HG02759 (cell line): ENCODE results near the gene KIRREL1.

Experiments used
- ATAC-seq: cut with Tn5 transposase; IDR thresholded peaks from one replicate; pipeline ENCODE4 v1.9.1; 2021; ENCODE audit warnings: mild to moderate bottlenecking, moderate library complexity; ENCODE audit not compliant: unreplicated experiment

KIRREL1 gene

DNA sequence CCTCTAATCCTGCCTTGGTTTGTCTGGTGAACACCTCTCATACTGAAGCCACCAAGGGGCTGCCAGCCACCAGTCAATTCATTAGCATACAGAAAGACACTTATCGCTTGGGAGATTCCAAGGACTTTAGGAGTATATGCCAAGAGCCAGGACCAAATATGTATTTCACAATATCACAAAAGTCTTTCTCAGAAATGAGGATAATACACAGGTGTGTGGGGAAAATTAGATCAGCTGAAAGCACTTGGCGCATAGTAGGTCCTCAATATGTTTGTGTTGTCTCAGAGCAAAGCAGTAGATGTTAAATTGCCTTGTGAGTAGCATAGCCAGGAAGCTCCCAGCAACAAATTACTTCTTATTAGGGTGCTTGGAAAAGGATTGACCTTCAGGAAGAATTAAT is 34.1 kb downstream of the KIRREL1 start:
- ATAC-seq: no peak

DNA sequence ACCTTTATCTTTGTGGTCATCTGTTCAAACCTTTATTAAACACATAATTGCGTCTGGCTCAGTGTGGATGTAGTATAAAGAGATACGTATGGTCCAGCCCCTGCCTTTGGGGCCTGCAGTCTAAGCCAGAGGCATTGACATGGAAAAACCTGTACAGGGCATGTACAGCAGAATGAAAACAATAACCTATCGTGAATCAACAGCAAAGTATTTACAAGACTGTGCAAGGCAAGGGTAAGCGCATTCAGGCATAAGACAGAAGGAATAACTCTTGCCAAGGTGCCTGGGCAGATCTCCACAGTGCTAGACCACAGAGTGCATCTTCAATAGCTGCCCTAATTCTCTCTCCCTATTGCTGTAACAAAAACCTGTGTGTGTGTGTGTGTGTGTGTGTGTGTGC is 35.5 kb downstream of the KIRREL1 start:
- ATAC-seq: no peak

GRCh38 chr1:158035014-158035413 is 41.6 kb downstream of the KIRREL1 start:
- no peak for ATAC-seq

- ATAC-seq: no peak
These were observed 42.6 kb downstream of the KIRREL1 start for GRCh38 chr1:158035976-158036583.

- no peak for ATAC-seq
These were observed 43.8 kb downstream of the KIRREL1 start for GRCh38 chr1:158037008-158037865.

- ATAC-seq: no peak
These were observed 44.5 kb downstream of the KIRREL1 start for GRCh38 chr1:158037866-158038359.

DNA sequence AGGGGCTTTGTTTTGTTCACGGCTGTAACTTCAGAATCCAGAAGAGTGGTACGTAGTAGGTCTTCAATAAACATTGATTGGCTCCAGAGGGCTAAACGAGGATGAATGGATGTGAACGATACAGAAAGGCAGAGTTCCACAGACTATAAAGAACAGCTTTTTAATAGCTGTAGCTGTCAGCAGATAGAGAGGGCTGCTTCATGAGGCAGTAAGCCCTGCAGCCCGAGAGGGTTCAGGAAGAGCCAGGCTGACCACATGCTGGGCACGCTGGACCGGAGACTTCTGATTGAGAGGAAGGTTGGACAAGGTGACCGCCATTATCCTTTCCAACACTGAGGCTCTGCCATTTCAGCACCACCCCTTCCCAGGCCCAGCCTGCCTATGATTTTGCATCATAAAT is 45.3 kb downstream of the KIRREL1 start:
- ATAC-seq: no peak

- no peak for ATAC-seq
These were observed 45.9 kb downstream of the KIRREL1 start for GRCh38 chr1:158039380-158039779.

- no peak for ATAC-seq
These were observed 46.9 kb downstream of the KIRREL1 start for GRCh38 chr1:158040323-158040722.

DNA sequence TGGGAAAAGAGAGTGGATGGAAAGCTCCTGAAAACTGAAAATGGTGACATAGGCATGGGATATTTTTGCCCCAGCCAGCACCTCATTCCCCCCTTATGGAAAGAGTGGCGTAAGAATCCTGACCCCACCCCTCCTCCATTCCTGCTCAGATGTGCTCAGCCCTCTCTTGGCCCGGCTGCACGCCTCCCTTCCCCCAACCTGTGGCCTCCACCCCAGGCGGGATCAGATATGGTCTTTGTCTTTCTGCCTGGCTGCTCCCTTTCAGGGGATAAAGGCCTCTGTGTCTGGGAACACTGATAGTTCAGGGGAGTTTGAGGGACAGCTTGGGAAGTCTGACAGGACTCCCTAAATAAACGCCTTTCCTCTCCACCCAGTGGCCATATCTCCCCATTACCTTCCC is 49.8 kb downstream of the KIRREL1 start:
- no peak for ATAC-seq

- no peak for ATAC-seq
These were observed 52.2 kb downstream of the KIRREL1 start for GRCh38 chr1:158045639-158046038.

DNA sequence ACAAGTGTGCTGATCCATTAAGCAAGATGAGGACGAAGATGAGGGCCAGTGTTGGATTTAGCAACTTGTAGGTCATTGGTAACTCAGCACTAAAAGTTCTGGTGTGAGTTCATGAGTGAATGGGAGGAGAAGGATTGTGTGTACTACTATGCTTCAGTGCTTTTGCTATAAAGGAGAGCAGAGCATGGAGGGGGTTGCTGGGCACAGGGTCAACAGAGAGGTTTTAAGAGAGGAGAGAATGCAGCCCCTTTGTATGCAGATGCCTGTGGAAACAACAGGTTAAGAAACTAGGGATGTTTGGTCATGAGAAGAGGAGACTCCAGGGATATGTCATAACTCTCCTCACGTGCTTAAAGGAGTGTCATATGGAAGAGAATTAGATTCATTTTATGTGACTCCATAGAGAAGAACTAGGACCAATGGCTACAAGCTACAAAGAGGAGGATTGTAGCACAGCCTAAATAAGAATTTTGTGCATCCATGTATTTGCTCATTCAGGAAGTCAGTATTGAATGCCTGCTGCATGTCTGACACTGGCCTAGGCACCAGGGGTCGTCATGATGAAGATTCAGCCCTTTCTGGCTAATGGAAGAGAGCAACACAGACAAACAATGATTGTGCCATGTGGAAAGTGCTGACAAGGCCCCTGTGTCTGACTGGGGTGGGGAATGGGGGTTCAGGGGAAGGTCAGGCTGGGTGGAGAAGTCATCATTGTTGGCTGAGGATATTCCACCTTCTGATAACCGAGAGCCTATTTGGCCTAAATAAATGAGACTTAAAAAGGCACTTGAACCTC is 53.5 kb downstream of the KIRREL1 start:
- ATAC-seq: no peak

- no peak for ATAC-seq
These were observed 55.1 kb downstream of the KIRREL1 start for GRCh38 chr1:158048371-158049067.

- no peak for ATAC-seq
These were observed 56.4 kb downstream of the KIRREL1 start for GRCh38 chr1:158049853-158050252.

- ATAC-seq: no peak
These were observed 59.8 kb downstream of the KIRREL1 start for GRCh38 chr1:158053276-158053675.

- ATAC-seq: no peak
These were observed 61.3 kb downstream of the KIRREL1 start for GRCh38 chr1:158054721-158055120.

DNA sequence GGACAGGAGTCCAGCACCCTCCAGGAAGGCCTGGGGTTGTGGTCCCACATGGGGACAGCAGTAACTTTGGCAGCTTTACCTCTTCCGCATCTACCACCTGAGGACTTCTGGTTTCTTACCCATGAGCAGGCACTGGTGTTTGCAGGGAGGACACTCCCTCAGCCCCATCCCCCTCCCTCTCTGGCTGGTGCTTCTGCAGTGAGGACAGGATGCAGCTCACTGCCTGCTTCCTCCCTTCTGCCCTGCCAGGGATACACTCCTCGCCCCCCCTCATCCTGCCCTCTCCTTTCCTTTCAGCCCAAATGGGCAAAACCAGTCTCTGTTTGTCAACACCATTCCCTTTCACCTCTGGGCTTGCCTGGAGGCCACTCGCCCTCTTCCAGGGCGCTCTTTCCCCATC is 62.4 kb downstream of the KIRREL1 start:
- no peak for ATAC-seq

DNA sequence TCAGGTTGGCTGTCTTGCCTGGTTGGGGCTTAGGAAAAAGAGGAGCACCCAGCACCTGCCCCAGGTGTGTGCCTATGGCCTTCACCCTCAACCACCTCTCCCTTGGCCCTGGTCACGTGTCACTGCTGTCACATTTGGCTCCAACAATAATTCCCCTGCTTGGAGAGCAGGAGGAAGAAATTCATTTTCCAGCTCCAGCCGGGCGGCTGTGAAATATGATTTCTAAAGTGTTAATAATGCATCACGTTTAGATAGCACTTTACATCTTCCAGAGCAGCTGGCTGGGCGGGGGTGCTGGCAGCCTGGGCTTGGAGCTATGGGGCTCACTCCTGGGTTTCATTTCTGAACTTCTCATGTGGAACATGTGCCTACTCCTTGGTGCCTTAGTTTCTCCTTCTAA is 63.1 kb downstream of the KIRREL1 start:
- no peak for ATAC-seq

GRCh38 chr1:158058237-158058985 is 65.0 kb downstream of the KIRREL1 start:
- ATAC-seq: no peak

GRCh38 chr1:158059984-158060383 is 66.5 kb downstream of the KIRREL1 start:
- ATAC-seq: no peak
